ENCODE data around the gene OR4N5. TPM values are rescaled to one million over a fixed set of nuclear protein-coding genes. Genes with fewer than 3 reads are reported as not detected.
"Not testable (repeated sequence)": the region's sequence is repeated elsewhere in the genome, so short reads cannot be mapped to it uniquely, and the experiment has no call there.

The OR4N5 gene
- total RNA-seq, 1 experiment from 2014 or later: not detected

DNA sequence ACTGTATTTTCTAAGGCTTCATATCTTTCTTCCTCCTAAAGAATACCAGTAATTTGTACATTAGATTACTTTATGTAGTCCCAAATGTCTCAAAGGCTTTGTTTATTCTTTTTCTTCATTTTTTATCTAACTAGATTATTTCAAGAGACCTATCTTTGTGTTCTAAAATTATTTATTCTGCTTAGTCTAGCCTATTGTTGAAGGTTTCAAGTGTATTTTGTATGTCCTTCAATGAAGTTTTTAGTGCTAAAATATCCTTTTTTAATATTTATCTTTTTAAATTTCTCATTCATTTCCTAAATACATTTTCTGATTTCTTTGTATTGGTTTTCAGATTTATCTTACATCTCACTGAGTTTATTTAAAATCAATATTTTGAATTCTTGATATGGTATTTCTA is 25.8 kb downstream of the OR4N5 start:
- no peak overlapping the region for H2AFZ ChIP-seq (ENCODE audit: low read length)
- no peaks in the 10 kb centered on the region for H4K20me1 ChIP-seq (ENCODE audit: low read length)
- POLR2A ChIA-PET (ENCODE audit: unreplicated experiment): no interaction called here
- 0 out of 2 replicates have a peak, but pooled peaks cover 8% of the 10 kb centered on the region for H3K9me3 ChIP-seq (ENCODE audit: low read length)
- H3K79me2 ChIP-seq (ENCODE audit: low read length): no peaks in the 10 kb centered on the region
- no TSS peak for BruUV-seq (replicated peaks)
- CTCF ChIA-PET: no interaction called here
- H3K4me3 ChIP-seq (ENCODE audit: low read length): no peak overlapping the region
- DNase-seq: no peak
- no peak overlapping the region for H3K27ac ChIP-seq (ENCODE audit: low read length)
- H3K27me3 ChIP-seq (ENCODE audit: low read length): peaks cover 5% of the 10 kb centered on the region; the same call in 1 of the 2 replicates
- no peaks in the 10 kb centered on the region for H3F3A ChIP-seq (ENCODE audit: low read length, unreplicated experiment)
- H3K4me2 ChIP-seq (ENCODE audit: low read length): no peak overlapping the region
- no peaks in the 10 kb centered on the region for H3K9me2 ChIP-seq (replicated peaks; ENCODE audit: low read length)
- intact Hi-C loops (cut with micrococcal nuclease): no loop called here
- H3K4me1 ChIP-seq (ENCODE audit: insufficient read depth, low read length): no peaks in the 10 kb centered on the region
- no peak overlapping the region for H3K9ac ChIP-seq (ENCODE audit: low read length)
- no peaks in the 10 kb centered on the region for H3K36me3 ChIP-seq (ENCODE audit: low read depth, low read length)
- TF ChIP-seq EZH2phosphoT487 (IDR thresholded peaks at IDR 0.05; ENCODE audit: borderline replicate concordance, low read length) (no peak), CTCF (conservative IDR thresholded peaks at IDR 0.05; ENCODE audit: low read depth, low read length) (no peak), EZH2 (IDR thresholded peaks at IDR 0.05; ENCODE audit: low read length, unreplicated experiment) (no peak)
- no peak for ATAC-seq

GRCh38 chr14:20167091-20167490 is 28.5 kb downstream of the OR4N5 start:
- H3K27me3 ChIP-seq (ENCODE audit: low read length): no peaks in the 10 kb centered on the region
- 0 out of 2 replicates have a peak, but pooled peaks cover 4% of the 10 kb centered on the region for H3K4me1 ChIP-seq (ENCODE audit: insufficient read depth, low read length)
- no TSS peak for BruUV-seq (replicated peaks)
- no peaks in the 10 kb centered on the region for H4K20me1 ChIP-seq (ENCODE audit: low read length)
- H3K9me3 ChIP-seq (ENCODE audit: low read length): 0 out of 2 replicates have a peak, but pooled peaks cover 8% of the 10 kb centered on the region
- H2AFZ ChIP-seq (ENCODE audit: low read length): no peak overlapping the region
- no peak for DNase-seq
- ChIA-PET CTCF (no interaction called here), POLR2A (ENCODE audit: unreplicated experiment) (no interaction called here)
- H3K36me3 ChIP-seq (ENCODE audit: low read depth, low read length): no peaks in the 10 kb centered on the region
- no peaks in the 10 kb centered on the region for H3K9me2 ChIP-seq (replicated peaks; ENCODE audit: low read length)
- H3K4me2 ChIP-seq (ENCODE audit: low read length): no peak overlapping the region
- intact Hi-C loops (cut with micrococcal nuclease): no loop called here
- TF ChIP-seq EZH2phosphoT487 (IDR thresholded peaks at IDR 0.05; ENCODE audit: borderline replicate concordance, low read length): no peak
- no peak for TF ChIP-seq CTCF (conservative IDR thresholded peaks at IDR 0.05; ENCODE audit: low read depth, low read length)
- no peak for TF ChIP-seq EZH2 (IDR thresholded peaks at IDR 0.05; ENCODE audit: low read length, unreplicated experiment)
- ATAC-seq: no peak
- no peak overlapping the region for H3K9ac ChIP-seq (ENCODE audit: low read length)
- no peaks in the 10 kb centered on the region for H3F3A ChIP-seq (ENCODE audit: low read length, unreplicated experiment)
- no peak overlapping the region for H3K27ac ChIP-seq (ENCODE audit: low read length)
- no peaks in the 10 kb centered on the region for H3K79me2 ChIP-seq (ENCODE audit: low read length)
- H3K4me3 ChIP-seq (ENCODE audit: low read length): no peak overlapping the region

GRCh38 chr14:20169852-20170251 is 31.2 kb downstream of the OR4N5 start:
- H4K20me1 ChIP-seq (ENCODE audit: low read length); H3K4me2 ChIP-seq (ENCODE audit: low read length); H3K9me3 ChIP-seq (ENCODE audit: low read length); H2AFZ ChIP-seq (ENCODE audit: low read length); CTCF ChIA-PET; H3K36me3 ChIP-seq (ENCODE audit: low read depth, low read length); H3F3A ChIP-seq (ENCODE audit: low read length, unreplicated experiment); POLR2A ChIA-PET (ENCODE audit: unreplicated experiment); H3K4me1 ChIP-seq (ENCODE audit: insufficient read depth, low read length); H3K79me2 ChIP-seq (ENCODE audit: low read length); BruUV-seq (replicated peaks); H3K27me3 ChIP-seq (ENCODE audit: low read length); H3K27ac ChIP-seq (ENCODE audit: low read length); H3K9ac ChIP-seq (ENCODE audit: low read length); H3K4me3 ChIP-seq (ENCODE audit: low read length); H3K9me2 ChIP-seq (replicated peaks; ENCODE audit: low read length); intact Hi-C loops (cut with micrococcal nuclease): not testable (repeated sequence)
- peak; percentile 64 for DNase-seq
- ATAC-seq: peak; percentile 64

DNA sequence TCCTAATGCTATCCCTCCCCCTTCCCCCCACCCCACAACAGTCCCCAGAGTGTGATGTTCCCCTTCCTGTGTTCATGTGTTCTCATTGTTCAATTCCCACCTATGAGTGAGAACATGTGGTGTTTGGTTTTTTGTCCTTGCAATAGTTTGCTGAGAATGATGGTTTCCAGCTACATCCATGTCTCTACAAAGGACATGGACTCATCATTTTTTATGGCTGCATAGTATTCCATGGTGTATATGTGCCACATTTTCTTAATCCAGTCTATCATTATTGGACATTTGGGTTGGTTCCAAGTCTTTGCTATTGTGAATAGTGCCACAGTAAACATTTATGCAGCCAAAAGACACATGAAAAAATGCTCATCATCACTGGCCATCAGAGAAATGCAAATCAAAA is 35.6 kb downstream of the OR4N5 start:
- POLR2A ChIA-PET (ENCODE audit: unreplicated experiment); ATAC-seq; H3K27ac ChIP-seq (ENCODE audit: low read length); H3K9ac ChIP-seq (ENCODE audit: low read length); H3K9me2 ChIP-seq (replicated peaks; ENCODE audit: low read length); intact Hi-C loops (cut with micrococcal nuclease); H3K4me1 ChIP-seq (ENCODE audit: insufficient read depth, low read length); H3K79me2 ChIP-seq (ENCODE audit: low read length); H2AFZ ChIP-seq (ENCODE audit: low read length); H3K4me2 ChIP-seq (ENCODE audit: low read length); DNase-seq; H3K36me3 ChIP-seq (ENCODE audit: low read depth, low read length); H4K20me1 ChIP-seq (ENCODE audit: low read length); H3F3A ChIP-seq (ENCODE audit: low read length, unreplicated experiment); H3K9me3 ChIP-seq (ENCODE audit: low read length); H3K27me3 ChIP-seq (ENCODE audit: low read length); BruUV-seq (replicated peaks); H3K4me3 ChIP-seq (ENCODE audit: low read length); CTCF ChIA-PET: not testable (repeated sequence)
